MM.1S (cell line): Measurements from ENCODE around the gene CHST3.

ENCODE experiments used
- DNase-seq: peaks from one replicate; pipeline ENCODE4 v3.0.0-alpha.2; 2015
- H2AFZ ChIP-seq: fragments of 300-600 bp; sonication (generic); 2 replicates; pipeline ENCODE4 v1.6.0; 2016; ENCODE audit warnings: antibody characterized with exemption, low read length
- H3F3A ChIP-seq: fragments of 300-600 bp; sonication (generic); 2 replicates; pipeline ENCODE4 v1.6.1; 2016; ENCODE audit warnings: mild to moderate bottlenecking, antibody characterized with exemption, low read length, moderate library complexity, mixed read lengths; ENCODE audit not compliant: insufficient read depth
- H3K27ac ChIP-seq: fragments of 300-600 bp; sonication (generic); 2 replicates; pipeline ENCODE4 v1.5.1; 2016; ENCODE audit warnings: mild to moderate bottlenecking, low read length
- H3K27me3 ChIP-seq: fragments of 300-600 bp; sonication (generic); replicated peaks from 2 replicates; pipeline ENCODE4 v1.6.0; 2016; ENCODE audit warnings: low read length; ENCODE audit not compliant: insufficient read depth
- H3K36me3 ChIP-seq: fragments of 300-600 bp; sonication (generic); replicated peaks from 2 replicates; pipeline ENCODE4 v1.6.1; 2016; ENCODE audit warnings: mild to moderate bottlenecking, low read length, mixed read lengths; ENCODE audit not compliant: insufficient read depth
- H3K4me1 ChIP-seq: fragments of 300-600 bp; sonication (generic); 2 replicates; pipeline ENCODE4 v1.6.1; 2016; ENCODE audit warnings: low read length, mixed read lengths
- H3K4me2 ChIP-seq: fragments of 300-600 bp; sonication (generic); 2 replicates; pipeline ENCODE4 v1.6.0; 2016; ENCODE audit warnings: low read depth, low read length
- H3K4me3 ChIP-seq: fragments of 300-600 bp; sonication (generic); 2 replicates; pipeline ENCODE4 v1.5.1; 2016; ENCODE audit warnings: low read length, mixed read lengths
- H3K79me2 ChIP-seq: fragments of 300-600 bp; sonication (generic); 2 replicates; pipeline ENCODE4 v1.6.1; 2016; ENCODE audit warnings: mixed run types, low read length, mixed read lengths
- H3K9ac ChIP-seq: fragments of 300-600 bp; sonication (generic); 2 replicates; pipeline ENCODE4 v1.6.1; 2016; ENCODE audit warnings: low read length, mixed read lengths
- H3K9me2 ChIP-seq: fragments of 300-600 bp; sonication (generic); replicated peaks from 2 replicates; pipeline ENCODE4 v1.6.1; 2016; ENCODE audit warnings: mild to moderate bottlenecking, low read length, mixed read lengths; ENCODE audit not compliant: insufficient read depth
- H3K9me3 ChIP-seq: fragments of 300-600 bp; sonication (generic); replicated peaks from 2 replicates; pipeline ENCODE4 v1.6.1; 2016; ENCODE audit warnings: mild to moderate bottlenecking, low read length, mixed read lengths; ENCODE audit not compliant: insufficient read depth
- H4K20me1 ChIP-seq: fragments of 300-600 bp; sonication (generic); 2 replicates; pipeline ENCODE4 v1.6.1; 2016; ENCODE audit warnings: mild to moderate bottlenecking, low read length, moderate library complexity, mixed read lengths; ENCODE audit not compliant: insufficient read depth
- CTCF ChIP-seq: fragments of 300-600 bp; sonication (generic); IDR thresholded peaks from 2 replicates; pipeline ENCODE4 v1.5.1; 2016; ENCODE audit warnings: antibody characterized with exemption, low read length, mixed read lengths
- EZH2 ChIP-seq: fragments of 300-600 bp; sonication (generic); optimal IDR thresholded peaks from 2 replicates; pipeline ENCODE3; 2017; ENCODE audit warnings: low read depth, mild to moderate bottlenecking, antibody characterized with exemption, low read length, mixed read lengths
- EZH2phosphoT487 ChIP-seq: fragments of 300-600 bp; sonication (generic); IDR thresholded peaks from 2 replicates; pipeline ENCODE4 v1.6.1; 2018; ENCODE audit warnings: antibody characterized with exemption, low read length

The CHST3 gene

GRCh38 chr10:71920540-71921323, 43.5 kb upstream of the CHST3 start:
- Histone ChIP-seq H3K79me2 (no peaks in the 10 kb centered on the region), H3K9ac (no peak overlapping the region), H3K9me3 (no peaks in the 10 kb centered on the region), H3K27me3 (no peaks in the 10 kb centered on the region), H3K27ac (no peak overlapping the region), H3K4me3 (no peak overlapping the region), H3K9me2 (no peaks in the 10 kb centered on the region), H3K4me1 (no peaks in the 10 kb centered on the region), H3K36me3 (no peaks in the 10 kb centered on the region), H4K20me1 (no peaks in the 10 kb centered on the region), H3F3A (no peaks in the 10 kb centered on the region), H3K4me2 (no peak overlapping the region), H2AFZ (no peak overlapping the region)
- DNase-seq = no peak
- TF ChIP-seq EZH2phosphoT487 = no peak
- TF ChIP-seq EZH2 = no peak
- TF ChIP-seq CTCF = no peak

DNA sequence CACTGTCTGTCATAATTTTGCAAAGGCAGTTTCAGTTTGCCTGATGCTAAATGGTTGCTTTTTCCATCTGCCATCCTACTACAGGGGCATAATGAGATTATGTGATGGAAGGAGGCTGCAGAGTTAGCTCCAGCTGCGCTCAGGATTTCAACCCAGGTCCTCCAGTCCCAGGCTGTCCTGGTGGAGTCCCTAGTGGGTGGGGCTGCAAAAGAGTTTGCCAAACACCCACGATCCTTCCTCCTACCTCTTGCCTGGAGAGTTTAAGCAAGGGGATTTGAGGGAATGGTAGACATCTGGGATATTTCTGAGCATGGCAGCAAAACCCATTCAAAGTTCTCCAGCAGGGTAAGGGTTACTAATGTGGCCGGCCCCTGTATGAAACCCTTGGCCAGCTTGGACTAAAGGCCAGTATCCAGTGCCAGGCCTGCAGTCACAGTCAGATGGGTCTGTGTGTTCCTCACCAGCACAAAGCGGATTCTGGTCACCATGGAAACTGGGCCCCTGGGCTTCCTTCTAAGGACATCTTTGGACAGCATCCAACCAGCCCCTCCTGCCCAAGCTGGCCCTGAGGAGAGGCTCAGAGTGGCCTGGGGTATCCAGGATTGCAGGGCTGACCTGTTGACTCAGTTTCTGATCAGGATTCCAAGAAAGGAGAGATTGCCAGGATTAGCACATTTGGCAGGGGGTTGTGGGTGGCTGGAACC, 42.7 kb upstream of the CHST3 start:
- no peaks in the 10 kb centered on the region for H3K9me3 ChIP-seq
- H4K20me1 ChIP-seq = no peaks in the 10 kb centered on the region
- no peak for DNase-seq
- H2AFZ ChIP-seq = no peak overlapping the region
- H3K4me1 ChIP-seq = no peaks in the 10 kb centered on the region
- H3K9me2 ChIP-seq = no peaks in the 10 kb centered on the region
- H3K27ac ChIP-seq = no peak overlapping the region
- no peaks in the 10 kb centered on the region for H3K79me2 ChIP-seq
- H3F3A ChIP-seq = no peaks in the 10 kb centered on the region
- H3K36me3 ChIP-seq = no peaks in the 10 kb centered on the region
- no peak overlapping the region for H3K4me3 ChIP-seq
- no peak overlapping the region for H3K9ac ChIP-seq
- no peaks in the 10 kb centered on the region for H3K27me3 ChIP-seq
- no peak overlapping the region for H3K4me2 ChIP-seq
- TF ChIP-seq EZH2phosphoT487 (no peak), EZH2 (no peak), CTCF (no peak)

GRCh38 chr10:71923138-71923692, 41.0 kb upstream of the CHST3 start:
- no peaks in the 10 kb centered on the region for H3K79me2 ChIP-seq
- no peaks in the 10 kb centered on the region for H3F3A ChIP-seq
- H3K4me3 ChIP-seq = no peak overlapping the region
- H3K4me1 ChIP-seq = no peaks in the 10 kb centered on the region
- H4K20me1 ChIP-seq = no peaks in the 10 kb centered on the region
- H3K4me2 ChIP-seq = no peak overlapping the region
- H3K27ac ChIP-seq = no peak overlapping the region
- TF ChIP-seq EZH2phosphoT487 = no peak
- H3K36me3 ChIP-seq = no peaks in the 10 kb centered on the region
- DNase-seq = no peak
- no peaks in the 10 kb centered on the region for H3K9me3 ChIP-seq
- no peaks in the 10 kb centered on the region for H3K9me2 ChIP-seq
- no peak overlapping the region for H3K9ac ChIP-seq
- H2AFZ ChIP-seq = no peak overlapping the region
- H3K27me3 ChIP-seq = no peaks in the 10 kb centered on the region; the same call in 1 of the 2 replicates
